HG03571 (cell line): ENCODE measurements around the gene DCLRE1B.

Experiments
- ATAC-seq: cut with Tn5 transposase; IDR thresholded peaks from one replicate; pipeline ENCODE4 v1.9.1; 2021; ENCODE audit not compliant: unreplicated experiment

DCLRE1B gene

GRCh38 chr1:113886417-113887401 is 18.4 kb upstream of the DCLRE1B start:
- no peak for ATAC-seq

GRCh38 chr1:113887402-113888175 is 17.5 kb upstream of the DCLRE1B start, which contains the start of gene BCL2L15:
Gene BCL2L15, minus strand, starts transcription at chr1:113887581. Its CDS starts 206 bp downstream, at chr1:113887375.
- ATAC-seq: no peak

GRCh38 chr1:113890816-113891215 is 14.3 kb upstream of the DCLRE1B start:
- no peak for ATAC-seq

GRCh38 chr1:113891631-113892220 is 13.4 kb upstream of the DCLRE1B start:
- no peak for ATAC-seq

- ATAC-seq: no peak
These were observed 11.9 kb upstream of the DCLRE1B start for GRCh38 chr1:113893267-113893666.

- ATAC-seq: no peak
These were observed 10.0 kb upstream of the DCLRE1B start for GRCh38 chr1:113895098-113895497.

GRCh38 chr1:113895961-113896360 is 9.2 kb upstream of the DCLRE1B start:
- no peak for ATAC-seq

GRCh38 chr1:113898241-113898814 is 6.8 kb upstream of the DCLRE1B start:
- ATAC-seq: no peak

- no peak for ATAC-seq
These were observed 6.0 kb upstream of the DCLRE1B start for GRCh38 chr1:113899111-113899510.

- no peak for ATAC-seq
These were observed 3.9 kb upstream of the DCLRE1B start for GRCh38 chr1:113901191-113901590.

GRCh38 chr1:113903501-113904292 is 1.4 kb upstream of the DCLRE1B start:
- no peak for ATAC-seq

GRCh38 chr1:113904293-113904673 is 843 bp upstream of the DCLRE1B start:
- peak; percentile 21 for ATAC-seq

GRCh38 chr1:113905435-113905861 is 322 bp downstream of the DCLRE1B start:
- no peak for ATAC-seq

GRCh38 chr1:113912594-113913311 is 7.6 kb downstream of the DCLRE1B start:
- ATAC-seq: no peak

- ATAC-seq: no peak
These were observed 8.2 kb downstream of the DCLRE1B start for GRCh38 chr1:113913312-113913668.

GRCh38 chr1:113913887-113914664 is 8.9 kb downstream of the DCLRE1B start:
- ATAC-seq: no peak

GRCh38 chr1:113916974-113917373 is 11.8 kb downstream of the DCLRE1B start:
- ATAC-seq: no peak

- ATAC-seq: no peak
These were observed 12.4 kb downstream of the DCLRE1B start for GRCh38 chr1:113917400-113918082.
